Body of pancreas (tissue), 4 donors: Measurements from ENCODE around the gene SSH2. TPM values are rescaled to one million over a fixed set of nuclear protein-coding genes. Genes with fewer than 3 reads are reported as not detected.
"Not testable (repeated sequence)": the region's sequence is repeated elsewhere in the genome, so short reads cannot be mapped to it uniquely, and the experiment has no call there.

ENCODE experiments used
- ATAC-seq: fragments of 150-250 bp; one replicate; pipeline ENCODE4 v1.9.1; 2016
- DNase-seq, 4 donors: peaks; one replicate each; pipeline ENCODE4 v3.0.0-alpha.2; 2019
- H3K27ac ChIP-seq, 4 donors: fragments of 200-600 bp; sonication (generic); 1 replicate in 3 of 4; 2 replicates in 1 of 4; pipeline versions ENCODE4 v1.5.1 to v1.6.1; 2016 to 2019; ENCODE audit warnings: mild to moderate bottlenecking in 1 of 4, mixed read lengths in 1 of 4, moderate library complexity in 1 of 4
- H3K27me3 ChIP-seq, 2 donors: fragments of 200-600 bp; sonication (generic); one replicate each; pipeline ENCODE4 v1.6.0; 2016; ENCODE audit warnings: mild to moderate bottlenecking in 1 of 2
- H3K36me3 ChIP-seq, 2 donors: fragments of 200-600 bp; sonication (generic); replicated peaks in 1 of 2; 2 replicates each; pipeline ENCODE4 v1.5.1; 2016; ENCODE audit warnings: low read depth in 2 of 2; ENCODE audit not compliant: insufficient read depth in 1 of 2
- H3K4me1 ChIP-seq: fragments of 200-600 bp; sonication (generic); one replicate; pipeline ENCODE4 v1.6.0; 2016
- H3K4me3 ChIP-seq, 2 donors: fragments of 200-600 bp; sonication (generic); 1 replicate in 1 of 2; 2 replicates in 1 of 2; pipeline ENCODE4 v1.5.1; 2016 to 2019
- H3K9me3 ChIP-seq, 3 donors: fragments of 200-600 bp; sonication (generic); 1 replicate in 2 of 3; 2 replicates in 1 of 3; pipeline ENCODE4 v1.5.1; 2016
- POLR2A ChIP-seq, 3 donors: fragments of 450-650 bp; IDR thresholded peaks; one replicate each; pipeline ENCODE4 v1.6.1; 2016; ENCODE audit warnings: antibody characterized with exemption in 3 of 3, mild to moderate bottlenecking in 2 of 3
- WGBS, 2 donors: methylation state at CpG; one replicate each; pipeline ENCODE4 v1.1.5; 2017; 5-methylcytosine and 5-hydroxymethylcytosine counted together
- intact Hi-C: fragments of 100-400 bp; cut with DNase I; formaldehyde crosslinking; loops from one replicate; pipeline ENCODE4 v1.15.1; 2023
- total RNA-seq, 2 donors: library from RNA; depleted of rRNA; stranded (reverse); fragments of >200 nt; gene quantifications; one replicate each; pipeline ENCODE4 v1.1.0, GENCODE V29; 2016
- TF ChIP-seq, protein P1 (sequence below), 7 experiments: fragments of 450-650 bp in 4 of 7; fragments of 200-600 bp in 3 of 7; sonication (generic) in 3 of 7; IDR thresholded peaks; one replicate each; pipeline ENCODE4 v1.5.1; 2016 to 2019; ENCODE audit warnings: antibody characterized with exemption in 7 of 7

SSH2 gene
- total RNA-seq, 2 donors from 2014 or later: 8.2 to 8.6 TPM

DNA sequence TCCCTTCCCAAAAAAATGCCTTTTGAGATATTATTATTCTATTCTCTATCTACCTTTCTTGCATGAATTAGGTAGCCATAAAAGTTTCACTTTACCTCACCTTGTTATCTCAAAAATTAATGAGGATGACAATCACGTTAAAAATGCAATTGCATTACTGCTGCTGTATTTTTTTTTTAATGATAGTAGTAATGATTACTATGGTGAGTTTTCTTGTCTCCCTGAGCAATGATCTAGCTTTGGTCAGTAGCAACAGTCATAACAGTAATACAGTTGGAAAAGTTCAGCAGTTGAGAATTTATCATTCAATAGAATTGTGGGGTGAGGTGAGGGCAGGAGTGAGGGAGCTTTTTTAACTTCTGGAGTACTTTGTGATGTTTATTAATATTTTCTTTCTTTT, 11.3 kb upstream of the SSH2 start, which contains the start of gene EFCAB5:
Gene EFCAB5 (plus strand): TSS at position 301 of the 400 bp plus-strand sequence. CDS start 163 bp downstream, outside the sequence.
- H3K4me3 ChIP-seq: no peak within 1 kb of the TSS
- peak; percentile 35 for ATAC-seq
- no peaks in the 10 kb centered on the region for H3K4me1 ChIP-seq
- 40 to 42% methylated on average over 1 of the region's 1 CpG for WGBS, 2 donors
- H3K9me3 ChIP-seq: no peaks in the 10 kb centered on the region
- DNase-seq: no peak
- TF ChIP-seq, protein P1, sequence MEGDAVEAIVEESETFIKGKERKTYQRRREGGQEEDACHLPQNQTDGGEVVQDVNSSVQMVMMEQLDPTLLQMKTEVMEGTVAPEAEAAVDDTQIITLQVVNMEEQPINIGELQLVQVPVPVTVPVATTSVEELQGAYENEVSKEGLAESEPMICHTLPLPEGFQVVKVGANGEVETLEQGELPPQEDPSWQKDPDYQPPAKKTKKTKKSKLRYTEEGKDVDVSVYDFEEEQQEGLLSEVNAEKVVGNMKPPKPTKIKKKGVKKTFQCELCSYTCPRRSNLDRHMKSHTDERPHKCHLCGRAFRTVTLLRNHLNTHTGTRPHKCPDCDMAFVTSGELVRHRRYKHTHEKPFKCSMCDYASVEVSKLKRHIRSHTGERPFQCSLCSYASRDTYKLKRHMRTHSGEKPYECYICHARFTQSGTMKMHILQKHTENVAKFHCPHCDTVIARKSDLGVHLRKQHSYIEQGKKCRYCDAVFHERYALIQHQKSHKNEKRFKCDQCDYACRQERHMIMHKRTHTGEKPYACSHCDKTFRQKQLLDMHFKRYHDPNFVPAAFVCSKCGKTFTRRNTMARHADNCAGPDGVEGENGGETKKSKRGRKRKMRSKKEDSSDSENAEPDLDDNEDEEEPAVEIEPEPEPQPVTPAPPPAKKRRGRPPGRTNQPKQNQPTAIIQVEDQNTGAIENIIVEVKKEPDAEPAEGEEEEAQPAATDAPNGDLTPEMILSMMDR (IDR thresholded peaks at IDR 0.05): no peak
- TF ChIP-seq POLR2A (IDR thresholded peaks at IDR 0.05): no peak
- intact Hi-C loops: no loop called here
- no peaks in the 10 kb centered on the region for H3K27me3 ChIP-seq
- no peaks in the 10 kb centered on the region for H3K36me3 ChIP-seq
- no peak within 1 kb of the TSS for H3K27ac ChIP-seq

DNA sequence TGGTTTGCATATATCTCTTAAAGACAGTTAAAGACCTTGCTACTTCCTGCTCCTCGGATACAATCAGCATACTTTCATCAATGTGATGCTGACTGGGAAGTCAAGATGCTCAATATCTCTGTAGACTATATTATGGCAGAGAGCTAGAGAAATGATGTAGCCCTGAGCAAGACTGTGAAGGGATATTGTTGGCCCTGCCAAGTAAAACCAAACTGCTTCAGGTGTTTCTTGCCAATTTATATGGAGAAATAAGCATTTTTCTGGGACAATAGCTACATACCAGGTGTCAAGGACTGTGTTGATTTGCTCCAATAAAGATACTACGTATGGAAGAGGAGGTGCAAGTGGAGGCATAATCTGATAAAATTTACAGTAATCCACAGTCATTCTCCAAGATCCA, 6.7 kb upstream of the SSH2 start:
- intact Hi-C loops: loop anchor here (5.0 kb wide), 1 partner anchor 129 kb away; no protein-coding TSS in a partner anchor
- no peak for ATAC-seq
- WGBS, 2 donors: 69 to 73% methylated on average over 2 of the region's 2 CpGs
- H3K27ac ChIP-seq: no peak overlapping the region
- DNase-seq: no peak
- H3K27me3 ChIP-seq: no peaks in the 10 kb centered on the region
- TF ChIP-seq POLR2A (IDR thresholded peaks at IDR 0.05): no peak
- TF ChIP-seq, protein P1 (IDR thresholded peaks at IDR 0.05): no peak
- no peak overlapping the region for H3K4me3 ChIP-seq
- no peaks in the 10 kb centered on the region for H3K9me3 ChIP-seq
- H3K4me1 ChIP-seq: peaks cover 3% of the 10 kb centered on the region
- H3K36me3 ChIP-seq: no peaks in the 10 kb centered on the region

DNA sequence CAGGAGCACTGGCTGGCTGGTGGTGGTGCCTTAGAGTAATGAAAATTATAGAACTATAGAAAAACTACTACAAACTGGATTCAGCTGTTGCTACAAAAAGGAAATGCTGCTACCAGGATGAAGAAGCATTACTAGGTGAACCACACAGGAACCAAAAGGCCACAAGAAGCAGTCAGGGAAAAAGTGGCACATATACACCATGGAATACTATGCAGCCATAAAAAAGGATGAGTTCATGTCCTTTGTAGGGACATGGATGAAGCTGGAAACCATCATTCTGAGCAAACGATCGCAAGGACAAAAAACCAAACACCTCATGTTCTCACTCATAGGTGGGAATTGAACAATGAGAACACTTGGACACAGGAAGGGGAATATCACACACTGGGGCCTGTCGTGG, 5.9 kb upstream of the SSH2 start:
- H3K27me3 ChIP-seq, DNase-seq, H3K27ac ChIP-seq, ATAC-seq, H3K9me3 ChIP-seq, H3K4me3 ChIP-seq, H3K36me3 ChIP-seq: not testable (repeated sequence)
- intact Hi-C loops: loop anchor here (5.0 kb wide), 1 partner anchor 129 kb away; no protein-coding TSS in a partner anchor
- peaks cover 11% of the 10 kb centered on the region for H3K4me1 ChIP-seq
- 78 to 87% methylated on average over 3 of the region's 3 CpGs for WGBS, 2 donors

DNA sequence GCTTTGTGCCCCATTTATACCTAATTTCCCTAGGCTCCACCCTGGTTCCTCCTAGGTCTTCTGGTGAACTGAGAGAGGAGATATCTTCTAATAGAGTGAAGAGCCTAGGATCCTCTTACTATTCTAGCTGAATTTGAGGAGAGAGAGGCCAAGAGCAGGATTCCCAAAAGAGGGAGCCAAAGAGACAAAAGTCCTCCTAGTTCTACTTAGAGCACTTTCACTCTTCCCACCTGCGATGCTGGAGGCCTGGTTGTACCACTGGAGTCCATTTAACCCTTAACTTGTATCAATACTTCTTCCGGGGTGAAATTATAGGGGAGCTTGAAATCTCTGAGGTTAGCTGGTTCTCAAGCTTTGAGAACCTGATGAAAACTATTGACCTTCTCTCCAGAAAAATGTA, 3.4 kb upstream of the SSH2 start:
- intact Hi-C loops: no loop called here
- H3K4me3 ChIP-seq: no peak overlapping the region
- no peaks in the 10 kb centered on the region for H3K27me3 ChIP-seq
- H3K9me3 ChIP-seq: no peaks in the 10 kb centered on the region
- H3K27ac ChIP-seq: no peak overlapping the region
- peaks cover 18% of the 10 kb centered on the region for H3K4me1 ChIP-seq
- no peaks in the 10 kb centered on the region for H3K36me3 ChIP-seq
- DNase-seq (no peak), ATAC-seq (no peak)
- TF ChIP-seq POLR2A (IDR thresholded peaks at IDR 0.05): no peak
- TF ChIP-seq, protein P1 (IDR thresholded peaks at IDR 0.05): no peak
- WGBS, 2 donors: 35 to 43% methylated on average over 2 of the region's 2 CpGs

DNA sequence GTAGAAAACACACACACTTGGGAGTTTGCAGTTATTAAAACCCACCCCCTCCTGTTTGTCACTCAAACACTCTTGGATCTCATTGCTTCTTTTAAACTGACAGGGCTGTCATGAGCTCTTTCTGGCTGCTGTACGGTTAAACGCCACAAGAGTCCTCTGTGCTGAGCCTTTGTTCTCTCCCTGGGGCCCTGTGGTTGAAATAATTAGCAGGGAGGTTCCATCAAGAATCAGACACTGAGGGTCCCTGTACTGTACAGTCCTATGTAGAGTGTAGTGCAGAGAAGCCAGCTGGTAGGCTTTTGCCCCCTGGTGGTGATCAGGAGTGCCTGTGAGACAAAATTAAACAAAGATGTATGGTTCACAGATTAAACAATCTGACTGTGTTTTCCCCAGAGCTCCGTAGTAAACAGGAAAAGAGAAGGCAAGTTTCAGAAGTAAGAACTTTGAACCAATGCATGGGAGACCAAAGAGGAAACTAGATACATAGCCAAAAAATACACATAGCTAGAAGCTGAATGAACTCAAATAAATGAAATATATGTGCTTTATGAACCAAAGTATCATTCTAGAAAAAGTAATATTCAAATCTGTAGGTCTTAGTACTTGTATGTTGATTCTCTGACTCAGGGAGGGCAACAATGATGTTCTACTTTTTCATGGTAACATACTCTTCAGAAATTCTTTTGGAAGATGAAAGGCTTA, 1.4 kb upstream of the SSH2 start:
- DNase-seq: peak; percentile 64 to 83 (median 76)
- peak; percentile 63 for ATAC-seq
- intact Hi-C loops: no loop called here
- Histone ChIP-seq H3K4me1 (peaks cover 27% of the 10 kb centered on the region), H3K27me3 (no peaks in the 10 kb centered on the region), H3K9me3 (no peaks in the 10 kb centered on the region), H3K36me3 (no peaks in the 10 kb centered on the region), H3K4me3 (no peak overlapping the region), H3K27ac (peak overlapping the region in 3 of 4 donors; percentile 4 to 98 (median 97))
- 0% methylated on average over 3 of the region's 3 CpGs for WGBS, 2 donors
- no peak for TF ChIP-seq POLR2A (IDR thresholded peaks at IDR 0.05)
- TF ChIP-seq, protein P1 (IDR thresholded peaks at IDR 0.05): peak; percentile 66 to 90 (median 81)
